Stromal cell of bone marrow (primary cell): ENCODE results near the gene CCDC171.
"Not testable (repeated sequence)": the region's sequence is repeated elsewhere in the genome, so short reads cannot be mapped to it uniquely, and the experiment has no call there.

Experiments
- DNase-seq: peaks from one replicate; pipeline ENCODE4 v3.0.0-alpha.2; 2012; ENCODE audit warnings: low read depth

CCDC171 gene

DNA sequence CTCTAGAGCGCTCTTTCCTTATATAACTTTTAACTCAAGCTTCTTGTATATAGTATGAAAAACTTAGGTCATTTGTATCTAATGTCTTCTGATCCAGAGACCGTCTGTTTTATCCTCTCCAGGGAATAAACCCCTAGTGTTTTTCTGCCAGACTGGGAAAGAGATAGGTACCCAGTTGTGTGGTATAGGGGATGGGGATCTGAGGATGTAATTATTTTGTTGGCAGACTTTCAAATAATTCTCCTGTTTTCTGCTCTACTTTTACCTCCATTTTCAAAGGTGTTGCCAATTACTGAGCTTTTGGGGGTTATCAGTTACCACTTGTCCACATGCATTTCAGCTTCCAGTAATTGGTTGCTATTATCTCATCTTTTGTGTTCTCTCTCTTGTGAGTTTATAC, 17.9 kb downstream of the CCDC171 start:
- no peak for DNase-seq

DNA sequence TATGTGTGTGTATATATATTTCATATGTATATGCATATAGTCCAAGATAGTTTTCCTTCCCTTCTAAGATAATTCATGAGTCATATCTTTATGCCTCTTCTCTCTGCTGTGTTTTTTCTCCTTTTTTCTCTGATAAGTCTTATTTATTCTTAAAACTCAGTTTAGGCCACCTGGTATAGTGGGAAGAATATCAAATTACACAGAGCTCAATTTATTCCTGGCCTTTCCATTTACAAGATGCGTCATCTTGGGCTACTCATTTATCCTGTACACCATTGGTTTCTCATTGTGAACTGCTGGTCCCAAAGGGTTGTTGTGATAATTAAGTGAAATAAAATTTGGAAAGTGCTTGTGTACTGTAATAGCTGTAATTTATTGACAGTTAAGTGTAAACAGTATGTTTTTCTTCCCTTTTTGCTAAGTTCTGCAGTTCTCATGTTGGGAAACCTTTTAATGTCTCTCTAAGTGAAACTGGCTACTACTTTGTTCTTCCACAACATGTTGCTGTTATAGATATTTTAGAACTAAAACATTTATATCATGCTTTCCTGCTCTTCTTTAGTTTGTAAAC, 19.4 kb downstream of the CCDC171 start:
- DNase-seq = no peak

DNA sequence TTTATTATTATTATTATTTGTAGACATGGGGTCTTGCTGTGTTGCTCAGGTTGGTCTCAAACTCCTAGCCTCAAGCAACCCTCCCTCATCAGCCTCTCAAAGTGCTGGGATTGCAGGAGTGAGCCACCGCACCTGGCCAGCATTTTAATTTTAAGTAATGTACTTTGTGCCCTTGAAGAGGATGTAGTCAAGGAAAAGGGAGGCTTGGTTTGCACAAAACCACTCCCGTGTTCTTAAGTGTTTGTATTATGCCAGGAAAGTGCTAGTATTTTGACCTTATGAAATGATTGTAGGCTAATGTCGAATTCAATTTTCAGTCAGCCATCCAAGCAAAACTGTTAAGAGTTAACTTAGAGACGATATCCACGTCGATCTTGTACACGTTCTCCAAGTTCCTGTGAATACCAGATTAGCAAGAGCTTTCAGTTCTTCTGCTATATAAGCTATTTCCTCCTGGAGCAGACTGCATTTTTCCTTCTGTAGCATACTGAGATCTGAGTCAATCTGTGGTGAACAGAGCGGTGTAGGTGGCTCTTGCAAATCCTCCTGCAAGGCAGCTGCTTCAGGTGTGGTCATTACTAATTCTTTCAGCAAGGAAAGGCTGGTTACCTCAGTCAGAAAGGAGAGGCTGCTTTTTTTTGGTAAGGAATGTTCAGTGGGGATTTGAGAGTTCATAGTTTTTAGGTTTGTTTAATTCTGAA, 23.7 kb downstream of the CCDC171 start:
- DNase-seq = no peak

DNA sequence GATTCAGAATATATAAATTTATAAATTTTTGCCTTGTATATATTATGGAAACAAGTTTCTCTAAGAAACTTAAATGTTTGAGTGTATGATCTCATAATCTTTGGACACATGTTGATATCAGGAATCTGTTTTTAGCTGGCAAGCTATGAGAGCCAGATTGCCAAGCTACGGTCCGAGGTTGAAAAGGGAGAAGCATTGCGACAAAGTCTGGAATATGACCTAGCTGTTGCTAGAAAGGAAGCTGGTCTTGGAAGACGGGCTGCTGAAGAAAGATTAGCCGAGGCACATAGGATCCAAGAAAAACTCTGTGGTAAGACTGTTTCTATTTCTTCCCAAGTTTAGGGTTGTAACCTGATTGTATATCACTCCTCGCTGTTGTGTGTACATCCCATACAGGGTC, 25.9 kb downstream of the CCDC171 start:
- peak; percentile 20 for DNase-seq

DNA sequence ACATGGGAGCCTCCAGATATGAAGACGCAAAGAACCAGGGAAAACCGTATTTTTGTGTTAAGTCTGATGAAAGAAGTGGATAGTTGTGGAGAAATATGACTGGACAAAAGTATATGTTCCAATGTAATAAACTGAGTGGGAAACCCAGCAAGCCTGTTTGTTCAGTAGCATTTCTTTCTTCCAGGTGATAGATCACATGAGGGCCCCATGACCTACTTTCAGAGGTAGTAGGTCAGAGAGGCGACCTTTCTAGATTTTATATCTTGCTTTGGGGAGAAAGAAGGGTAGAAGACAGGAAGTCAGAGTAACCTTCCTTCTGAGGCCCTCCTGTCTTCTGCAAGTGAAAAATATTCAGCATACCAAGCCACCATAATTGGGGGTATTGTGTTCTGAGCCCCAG, 31.5 kb downstream of the CCDC171 start:
- DNase-seq = no peak

DNA sequence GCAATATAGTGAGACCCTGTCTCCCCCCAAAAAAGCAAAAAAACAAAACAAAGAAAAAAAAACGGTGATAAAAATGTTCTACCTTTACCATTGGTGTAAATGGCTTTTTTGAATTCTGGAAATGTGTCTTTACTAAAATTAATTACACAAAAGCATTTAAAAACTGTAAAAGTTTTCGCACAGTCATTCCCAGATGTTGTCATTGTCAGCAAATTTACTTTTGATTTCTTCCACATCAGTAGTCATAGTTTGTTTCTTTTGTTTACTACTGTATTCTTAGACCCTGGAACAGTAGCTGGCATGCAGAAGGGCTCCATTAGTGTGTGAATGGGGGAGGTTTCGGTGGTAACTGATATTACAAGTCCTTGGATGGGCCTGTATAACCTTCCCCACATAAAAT, 39.5 kb downstream of the CCDC171 start:
- DNase-seq = no peak

DNA sequence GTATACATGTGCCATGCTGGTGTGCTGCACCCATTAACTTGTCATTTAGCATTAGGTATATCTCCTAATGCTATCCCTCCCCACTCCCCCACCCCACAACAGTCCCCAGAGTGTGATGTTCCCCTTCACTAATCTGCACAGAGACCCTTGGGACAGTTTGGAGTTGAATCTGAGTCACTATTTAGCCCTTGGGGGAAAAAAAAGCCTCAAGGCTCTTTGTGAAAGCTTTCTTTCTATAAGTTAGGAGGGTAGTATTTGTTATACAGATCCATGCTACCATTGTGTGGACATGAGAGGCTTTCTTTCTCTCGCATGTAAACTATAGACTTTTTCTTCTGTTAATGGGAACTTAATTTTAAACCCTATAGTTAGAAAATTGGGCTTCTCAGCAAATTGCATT, 40.1 kb downstream of the CCDC171 start:
- not testable (repeated sequence) for DNase-seq

DNA sequence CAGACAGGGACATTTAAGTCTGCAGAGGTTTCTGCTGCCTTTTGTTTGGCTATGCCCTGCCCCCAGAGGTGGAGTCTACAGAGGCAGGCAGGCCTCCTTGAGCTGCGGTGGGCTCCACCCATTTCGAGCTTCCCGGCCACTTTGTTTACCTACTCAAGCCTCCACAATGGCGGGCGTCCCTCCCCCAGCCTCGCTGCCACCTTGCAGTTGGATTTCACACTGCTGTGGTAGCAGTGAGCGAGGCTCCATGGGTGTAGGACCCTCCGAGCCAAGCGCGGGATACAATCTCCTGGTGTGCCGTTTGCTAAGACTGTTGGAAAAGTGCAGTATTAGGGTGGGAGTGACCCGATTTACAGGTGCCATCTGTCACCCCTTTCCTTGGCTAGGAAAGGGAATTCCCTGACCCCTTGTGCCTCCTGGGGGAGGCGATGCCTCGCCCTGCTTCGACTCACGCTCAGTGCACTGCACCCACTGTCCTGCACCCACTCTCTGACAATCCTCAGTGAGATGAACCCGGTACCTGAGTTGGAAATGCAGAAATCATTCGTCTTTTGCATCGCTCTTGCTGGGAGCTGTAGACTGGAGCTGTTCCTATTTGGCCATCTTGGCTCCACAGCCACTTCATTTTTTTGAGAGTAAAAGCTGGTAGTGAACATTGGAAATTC, 48.0 kb downstream of the CCDC171 start:
- DNase-seq = not testable (repeated sequence)

DNA sequence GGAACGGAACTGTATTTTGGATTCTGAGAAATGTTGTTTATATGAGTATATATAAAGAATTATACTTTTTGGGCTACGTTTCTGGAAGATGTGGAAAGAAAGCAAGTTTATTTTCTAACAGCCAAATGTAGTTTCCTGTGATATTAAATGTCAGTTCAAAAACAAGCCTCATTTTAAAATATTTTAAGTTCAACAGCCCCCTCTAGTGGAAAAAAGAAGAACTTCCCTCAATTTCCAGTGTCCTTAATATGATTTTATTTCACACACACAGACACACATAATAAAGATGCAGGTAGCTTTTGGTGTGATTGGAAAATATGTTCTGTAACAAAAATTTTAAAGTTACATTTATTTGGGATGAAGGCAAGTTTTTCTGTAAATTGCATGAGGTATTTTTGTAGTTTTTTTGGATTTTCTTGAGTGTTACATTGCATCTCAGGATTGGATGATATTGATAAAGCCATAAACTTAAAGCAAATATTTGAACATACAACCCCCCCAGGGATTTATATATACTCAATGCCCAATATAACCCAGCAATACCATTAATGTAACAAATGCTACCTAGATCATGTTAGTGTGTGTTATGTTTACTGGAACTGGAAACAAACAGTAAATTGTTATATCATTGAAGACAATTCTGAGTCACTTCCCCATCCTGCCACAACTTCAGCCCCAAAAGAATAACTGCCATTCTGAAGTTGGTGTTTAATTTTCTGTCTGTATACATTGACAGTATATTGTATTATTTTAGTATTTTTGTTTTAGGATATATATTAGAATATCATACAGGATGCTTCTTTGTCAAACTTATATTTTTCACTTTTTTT, 54.0 kb downstream of the CCDC171 start:
- DNase-seq = peak; percentile 18

DNA sequence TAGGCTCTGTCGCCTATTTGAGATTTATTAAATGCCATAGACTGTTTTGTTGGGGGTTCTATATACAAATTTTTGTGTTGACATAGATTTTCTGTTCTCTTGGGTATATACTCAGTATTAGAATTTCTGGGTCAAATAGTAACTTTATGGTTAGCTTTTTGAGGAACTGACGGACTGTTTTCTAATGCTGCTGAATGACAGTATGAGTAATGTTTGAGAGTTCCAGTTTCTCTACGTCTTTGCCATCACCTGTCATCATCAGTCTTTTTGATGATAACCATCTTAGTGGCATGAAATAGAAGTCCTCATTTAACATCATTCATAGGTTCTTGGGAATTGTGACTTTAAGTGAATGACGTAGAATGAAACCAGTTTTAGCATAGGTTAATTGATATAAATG, 60.1 kb downstream of the CCDC171 start:
- no peak for DNase-seq

DNA sequence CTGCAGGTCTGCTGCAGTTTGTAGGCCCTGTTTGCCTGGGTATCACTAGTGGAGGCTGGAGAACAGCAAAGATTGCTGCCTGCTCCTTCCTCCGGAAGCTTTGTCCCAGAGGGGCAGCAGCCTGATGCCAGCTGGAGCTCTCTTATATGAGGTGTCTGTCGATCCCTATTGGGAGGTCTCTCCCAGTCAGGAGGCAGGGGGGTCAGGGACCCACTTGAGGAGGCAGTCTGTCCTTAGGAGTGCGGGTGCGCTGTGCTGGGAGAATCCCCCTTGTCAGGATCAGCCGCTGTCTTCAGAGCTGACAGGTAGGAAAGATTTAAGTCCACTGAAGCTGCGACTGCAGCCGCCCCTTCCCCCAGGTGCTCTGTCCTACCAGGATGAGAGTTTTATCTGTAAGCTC, 64.9 kb downstream of the CCDC171 start:
- DNase-seq = no peak

DNA sequence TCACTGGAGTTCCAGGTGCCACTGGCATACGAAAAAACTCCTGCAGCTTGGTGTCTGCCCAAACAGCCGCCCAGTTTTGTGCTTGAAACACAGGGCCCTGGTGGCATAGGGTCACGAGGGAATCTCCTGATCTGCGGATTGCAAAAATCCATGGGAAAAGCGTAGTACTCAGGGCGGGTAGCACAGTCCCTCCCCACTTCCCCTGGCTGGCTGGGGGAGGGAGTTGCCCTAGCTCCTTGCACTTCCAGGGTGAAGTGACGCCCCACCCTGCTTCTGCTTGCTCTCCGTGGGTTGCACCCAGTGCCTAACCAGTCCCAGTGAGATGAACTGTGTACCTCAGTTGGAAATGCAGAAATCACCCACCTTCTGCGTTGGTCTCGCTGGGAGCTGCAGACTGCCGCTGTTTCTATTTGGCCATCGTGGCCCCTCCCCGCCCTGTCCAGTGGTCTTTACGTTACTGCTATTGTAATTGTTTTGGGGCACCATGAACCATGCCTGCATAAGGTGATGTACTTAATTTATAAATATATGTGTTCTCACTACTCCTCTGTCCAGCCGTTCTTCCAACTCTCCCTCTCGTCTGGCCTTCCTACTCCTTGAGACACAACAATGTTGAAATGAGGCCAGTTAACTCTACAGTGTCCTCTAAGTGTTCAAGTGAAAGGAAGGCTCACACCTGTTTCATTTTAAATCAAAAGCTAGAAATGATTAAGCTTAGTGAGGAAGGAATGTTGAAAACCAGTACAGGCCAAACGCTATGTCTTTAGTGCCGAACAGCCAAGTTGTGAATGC, 65.9 kb downstream of the CCDC171 start:
- DNase-seq = no peak

DNA sequence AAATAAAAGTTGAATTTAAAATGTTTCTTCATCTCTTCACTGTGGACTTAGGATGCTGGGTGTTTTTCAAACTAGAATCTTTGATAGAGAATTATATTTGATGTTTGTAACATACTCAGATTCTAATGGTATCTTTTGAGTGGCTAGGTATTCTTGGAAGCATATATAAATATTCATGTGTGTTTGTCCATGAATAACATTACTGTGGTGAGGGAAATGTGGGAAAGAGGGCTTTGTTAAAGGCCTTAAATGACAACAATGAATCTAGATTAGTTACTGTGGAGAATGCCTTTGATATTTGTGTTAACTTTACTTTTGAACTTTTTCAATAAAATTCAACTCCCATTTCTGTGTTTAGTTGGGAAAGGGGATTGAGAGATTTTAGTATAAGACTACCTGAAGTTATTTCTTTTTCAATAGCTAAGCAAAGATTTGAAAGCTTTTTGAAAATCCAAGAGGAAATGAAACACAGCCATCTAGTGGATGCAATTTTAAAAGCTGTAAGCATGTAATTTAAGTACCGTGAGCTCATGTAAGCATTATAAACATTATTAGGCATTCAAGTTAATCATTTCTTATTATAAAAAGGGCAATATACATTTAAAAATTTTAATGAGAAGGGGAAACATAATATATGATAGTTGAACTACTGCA, 69.6 kb downstream of the CCDC171 start:
- DNase-seq = no peak

DNA sequence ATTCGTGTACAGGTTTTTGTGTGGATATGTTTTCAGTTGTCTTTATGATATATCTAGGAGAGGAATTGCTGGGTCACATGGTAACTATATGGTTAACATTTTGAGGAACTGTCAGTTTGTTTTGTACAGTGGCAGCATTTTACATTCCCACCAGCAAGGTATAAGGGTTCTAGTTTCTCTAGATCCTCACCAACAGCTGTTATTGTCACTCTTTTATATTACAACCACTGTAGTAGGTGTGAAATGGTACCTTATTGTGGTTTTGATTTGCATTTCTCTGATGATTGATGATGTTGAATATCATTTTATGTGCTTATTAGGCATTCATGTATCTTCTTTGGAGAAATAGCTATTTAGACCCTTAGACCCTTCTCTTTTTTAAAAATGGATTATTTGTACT, 82.9 kb downstream of the CCDC171 start:
- DNase-seq = no peak

DNA sequence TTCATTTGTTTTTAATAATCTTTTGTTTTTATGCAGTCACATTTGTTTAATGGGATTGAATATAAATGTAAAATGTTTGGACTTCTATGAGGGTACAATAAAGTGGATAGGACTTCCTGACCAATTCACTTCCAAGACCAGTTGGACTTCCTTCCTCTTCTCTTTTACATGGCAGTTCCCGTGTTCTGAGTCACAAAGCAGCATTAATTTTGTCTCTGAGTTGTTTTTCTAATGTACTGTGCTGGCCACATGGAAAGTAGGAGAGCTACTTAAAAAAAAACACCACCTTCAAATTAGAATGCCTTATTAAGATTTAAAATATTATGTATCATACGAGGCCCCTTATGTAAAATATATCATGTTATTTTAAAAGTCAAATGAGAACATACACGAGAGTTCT, 87.3 kb downstream of the CCDC171 start:
- DNase-seq = no peak

DNA sequence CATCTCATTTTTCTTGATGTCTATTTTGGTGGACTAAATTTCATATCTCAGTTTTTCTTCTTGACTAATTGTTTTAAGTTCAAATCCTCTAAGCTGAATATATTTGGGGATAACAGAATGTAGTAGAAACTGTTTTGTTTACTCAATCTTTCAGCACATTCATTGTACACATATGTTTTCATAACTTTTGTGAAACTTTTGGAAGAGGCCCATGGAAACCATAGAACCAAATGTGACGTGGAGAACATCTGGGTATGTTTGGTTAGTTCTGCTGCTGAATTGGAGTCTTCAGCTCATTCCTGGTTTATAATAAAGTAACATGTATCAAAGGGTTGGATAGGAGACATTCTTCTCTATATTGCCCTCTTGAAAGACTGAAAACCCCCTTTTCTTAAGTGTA, 88.4 kb downstream of the CCDC171 start:
- DNase-seq = no peak

DNA sequence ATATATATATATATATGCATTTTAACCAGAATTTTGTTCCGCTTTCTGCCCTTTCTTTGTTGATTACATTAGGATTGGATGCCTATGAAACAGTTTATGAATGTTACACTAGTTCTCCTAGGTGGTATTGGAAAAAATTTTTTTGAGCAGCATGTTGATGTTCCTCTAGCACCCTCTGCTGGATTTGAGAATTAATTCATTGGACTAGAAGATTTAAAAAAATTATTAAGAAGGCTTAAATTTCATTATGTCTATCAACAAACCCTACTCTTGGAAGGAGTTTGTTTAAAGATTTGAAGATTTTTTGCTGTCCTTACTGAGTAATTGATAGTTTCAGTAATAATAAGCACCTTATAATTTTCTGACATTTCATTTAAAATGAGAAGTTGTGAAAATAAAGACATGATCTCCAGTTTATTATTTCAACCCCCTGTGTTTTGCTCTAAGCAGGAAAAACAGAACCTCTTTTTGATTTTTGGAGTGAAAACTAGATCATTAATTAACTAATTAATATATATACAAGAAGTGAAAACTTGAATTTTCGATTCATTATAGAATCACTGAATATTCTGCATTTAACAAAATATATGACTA, 89.6 kb downstream of the CCDC171 start:
- peak; percentile 24 for DNase-seq

DNA sequence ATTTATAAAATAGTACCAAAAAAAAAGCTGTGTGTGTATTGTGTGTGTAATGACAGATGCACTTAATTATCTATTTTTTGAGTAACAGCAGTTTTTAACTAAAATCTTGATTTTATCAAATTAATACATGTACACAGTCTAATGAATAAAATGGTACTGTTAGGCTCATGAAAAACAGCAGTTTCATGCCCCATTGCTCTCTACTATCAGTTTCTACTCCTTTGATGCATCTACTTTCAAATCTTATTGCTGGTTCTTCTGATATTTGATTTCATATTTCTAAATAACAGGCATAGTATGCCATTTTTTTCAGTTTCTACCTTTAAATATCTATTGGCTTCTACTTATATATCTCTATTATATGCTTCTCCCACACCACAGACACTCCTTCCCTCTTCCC, 117.4 kb downstream of the CCDC171 start:
- DNase-seq = no peak

DNA sequence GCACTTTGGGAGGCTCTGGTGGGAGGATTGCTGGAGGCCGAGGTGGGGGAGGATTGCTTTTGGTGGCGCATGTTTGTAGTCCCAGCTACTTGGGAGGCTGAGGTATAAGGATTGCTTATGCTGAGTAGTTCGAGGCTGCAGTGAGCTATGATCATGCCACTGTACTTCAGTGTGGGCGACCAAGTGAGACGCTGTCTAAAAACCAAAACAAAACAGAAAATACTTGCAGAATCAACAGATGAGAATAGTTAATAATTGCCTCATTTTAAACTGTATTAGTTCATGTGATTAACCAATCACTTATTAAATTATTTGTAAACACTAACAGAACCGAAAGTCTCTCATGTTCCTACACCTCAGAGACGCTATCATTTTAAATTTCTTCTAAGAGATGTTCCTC, 118.1 kb downstream of the CCDC171 start:
- no peak for DNase-seq

DNA sequence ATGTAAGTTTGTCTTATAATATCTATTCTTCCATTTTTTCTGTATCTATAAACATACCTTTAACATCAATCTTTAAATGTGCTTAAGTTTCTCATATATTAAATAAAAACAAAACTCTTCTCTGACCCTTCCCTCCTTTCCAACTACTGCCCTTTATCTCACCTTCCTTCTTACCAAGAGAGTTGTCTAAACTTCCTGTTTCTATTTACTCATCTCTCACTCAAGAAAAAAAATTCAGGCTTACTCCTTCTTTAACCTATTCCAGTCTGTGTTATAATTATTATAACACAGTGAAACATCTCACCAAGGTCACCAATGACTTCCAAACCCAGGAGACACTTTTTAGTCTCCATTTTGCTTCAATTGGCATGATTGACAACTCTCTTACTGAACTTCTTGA, 140.9 kb downstream of the CCDC171 start:
- DNase-seq = no peak

DNA sequence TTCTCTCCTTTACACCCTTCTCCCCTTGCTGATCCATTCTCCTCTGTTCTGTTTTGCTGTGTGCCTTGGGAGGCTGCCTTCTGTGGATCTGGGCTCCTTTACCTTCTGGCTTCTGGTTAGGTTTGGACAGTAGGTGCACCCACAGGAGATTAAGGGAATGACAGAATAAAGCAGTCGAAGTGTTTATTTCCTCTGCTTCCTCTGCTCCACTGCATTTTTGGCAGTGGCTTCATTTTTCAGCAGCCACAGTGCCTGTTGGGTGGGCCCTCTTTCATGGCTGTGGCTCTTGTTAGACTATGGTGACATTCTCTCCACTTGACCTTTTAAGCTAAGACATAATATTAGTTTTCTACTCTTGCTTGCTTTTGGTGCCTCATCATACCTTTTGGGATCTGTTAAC, 144.1 kb downstream of the CCDC171 start:
- DNase-seq = peak; percentile 5
